SK-N-SH (cell line): ENCODE results near the gene TMEM231.
"Not testable (repeated sequence)": the region's sequence is repeated elsewhere in the genome, so short reads cannot be mapped to it uniquely, and the experiment has no call there.

ENCODE experiments used
- CTCF ChIP-seq: fragments of 200-600 bp; sonication (generic); IDR thresholded peaks from 2 replicates; pipeline ENCODE4 v1.6.1; 2017; ENCODE audit warnings: antibody characterized with exemption, mild to moderate bottlenecking, moderate library complexity
- ELF1 ChIP-seq: IDR thresholded peaks from 2 replicates; pipeline ENCODE4 v1.4.0; 2012
- EP300 ChIP-seq, 2 experiments: IDR thresholded peaks; 2 replicates each; pipeline versions ENCODE4 v1.4.0 to v1.6.1; 2012; ENCODE audit warnings: borderline replicate concordance in 1 of 2, low read depth in 1 of 2, low read length in 1 of 2
- EZH2phosphoT487 ChIP-seq: fragments of 200-600 bp; sonication (generic); IDR thresholded peaks from 2 replicates; pipeline ENCODE4 v1.6.1; 2017; ENCODE audit warnings: low read depth, mixed run types, mild to moderate bottlenecking, antibody characterized with exemption, moderate library complexity, borderline replicate concordance
- FOSL2 ChIP-seq: IDR thresholded peaks from 2 replicates; pipeline ENCODE4 v1.4.0; 2012; ENCODE audit warnings: low read depth, mild to moderate bottlenecking, moderate library complexity, borderline replicate concordance
- MXI1 ChIP-seq: IDR thresholded peaks from 2 replicates; pipeline ENCODE4 v1.6.1; 2012; ENCODE audit warnings: mild to moderate bottlenecking, low read depth, low read length, improper control_type of control experiment
- POLR2AphosphoS5 ChIP-seq: IDR thresholded peaks from 2 replicates; pipeline ENCODE4 v1.6.1; 2012; ENCODE audit warnings: low read depth, low read length
- REST ChIP-seq: IDR thresholded peaks from 2 replicates; pipeline ENCODE4 v1.6.1; 2012; ENCODE audit warnings: mild to moderate bottlenecking, low read depth, low read length, moderate library complexity
- RFX5 ChIP-seq: IDR thresholded peaks from 2 replicates; pipeline ENCODE4 v1.6.1; 2012; ENCODE audit warnings: mild to moderate bottlenecking, improper control_type of control experiment, low read length
- SIN3A ChIP-seq: IDR thresholded peaks from 2 replicates; pipeline ENCODE4 v1.6.1; 2012; ENCODE audit warnings: low read depth, mild to moderate bottlenecking, low read length, moderate library complexity, borderline replicate concordance
- TAF1 ChIP-seq: IDR thresholded peaks from 2 replicates; pipeline ENCODE4 v1.6.1; 2012; ENCODE audit warnings: low read depth, mild to moderate bottlenecking, low read length, moderate library complexity, borderline replicate concordance
- USF2 ChIP-seq: fragments of 150-350 bp; IDR thresholded peaks from 2 replicates; pipeline ENCODE4 v1.6.1; 2017; ENCODE audit warnings: antibody characterized with exemption, low read length, low read depth, borderline replicate concordance
- TF ChIP-seq, protein P1 (sequence below): IDR thresholded peaks from 2 replicates; pipeline ENCODE4 v1.4.0; 2012; ENCODE audit warnings: low read depth
- TF ChIP-seq, protein P2 (sequence below): IDR thresholded peaks from 2 replicates; pipeline ENCODE4; 2012

DNA sequence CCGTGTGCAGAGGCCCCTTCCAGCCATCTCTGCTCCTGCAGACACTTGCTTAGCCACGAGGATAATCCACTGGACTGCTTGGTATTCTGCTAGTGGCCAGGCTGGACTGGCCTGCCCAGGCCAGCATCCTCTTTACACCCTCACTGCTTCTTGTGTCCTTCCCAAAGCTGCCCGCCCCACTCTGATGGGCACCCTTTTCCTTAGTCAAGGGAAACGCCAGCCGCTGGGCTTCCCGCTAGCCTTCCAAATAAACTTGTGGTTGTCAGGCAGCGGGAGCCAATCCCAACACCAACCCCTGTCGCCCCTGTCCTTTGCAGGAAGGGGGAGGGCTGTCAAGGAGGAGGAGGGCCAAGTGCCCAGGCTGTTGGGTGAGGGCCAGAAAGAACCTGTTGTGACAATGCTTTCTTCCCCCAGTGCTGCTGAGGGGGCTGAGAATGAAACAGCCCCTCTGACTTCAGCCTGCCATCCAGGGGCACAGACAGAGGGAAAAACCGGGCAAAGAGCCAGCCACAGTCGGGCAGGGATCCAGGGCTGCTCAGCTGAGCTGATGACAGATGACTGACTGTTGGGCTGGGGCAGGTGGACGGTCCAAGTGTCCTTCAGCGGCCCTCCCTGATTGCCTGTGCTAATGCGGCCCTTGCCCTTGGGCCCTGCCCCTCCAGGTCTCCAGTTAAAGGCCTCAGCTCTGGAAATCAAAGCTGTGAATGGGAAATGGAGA is 57.3 kb downstream of the TMEM231 start:
- not testable (repeated sequence) for TF ChIP-seq CTCF; RFX5; EZH2phosphoT487; REST; EP300 (IDR thresholded peaks at IDR 0.05; ENCODE audit: borderline replicate concordance in 1 of 2, low read depth in 1 of 2, low read length in 1 of 2); POLR2AphosphoS5; MXI1; TAF1; SIN3A; ELF1; FOSL2; USF2
- TF ChIP-seq, protein P1, sequence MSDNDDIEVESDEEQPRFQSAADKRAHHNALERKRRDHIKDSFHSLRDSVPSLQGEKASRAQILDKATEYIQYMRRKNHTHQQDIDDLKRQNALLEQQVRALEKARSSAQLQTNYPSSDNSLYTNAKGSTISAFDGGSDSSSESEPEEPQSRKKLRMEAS, result not testable (repeated sequence)
- TF ChIP-seq, protein P2, sequence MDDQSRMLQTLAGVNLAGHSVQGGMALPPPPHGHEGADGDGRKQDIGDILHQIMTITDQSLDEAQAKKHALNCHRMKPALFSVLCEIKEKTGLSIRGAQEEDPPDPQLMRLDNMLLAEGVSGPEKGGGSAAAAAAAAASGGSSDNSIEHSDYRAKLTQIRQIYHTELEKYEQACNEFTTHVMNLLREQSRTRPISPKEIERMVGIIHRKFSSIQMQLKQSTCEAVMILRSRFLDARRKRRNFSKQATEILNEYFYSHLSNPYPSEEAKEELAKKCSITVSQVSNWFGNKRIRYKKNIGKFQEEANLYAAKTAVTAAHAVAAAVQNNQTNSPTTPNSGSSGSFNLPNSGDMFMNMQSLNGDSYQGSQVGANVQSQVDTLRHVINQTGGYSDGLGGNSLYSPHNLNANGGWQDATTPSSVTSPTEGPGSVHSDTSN, result peak; percentile 39
